MM.1S (cell line): ENCODE data around the gene CASP7.

Experiments used
- DNase-seq: peaks from one replicate; pipeline ENCODE4 v3.0.0-alpha.2; 2015
- H2AFZ ChIP-seq: fragments of 300-600 bp; sonication (generic); 2 replicates; pipeline ENCODE4 v1.6.0; 2016; ENCODE audit warnings: antibody characterized with exemption, low read length
- H3F3A ChIP-seq: fragments of 300-600 bp; sonication (generic); 2 replicates; pipeline ENCODE4 v1.6.1; 2016; ENCODE audit warnings: mild to moderate bottlenecking, antibody characterized with exemption, low read length, moderate library complexity, mixed read lengths; ENCODE audit not compliant: insufficient read depth
- H3K27ac ChIP-seq: fragments of 300-600 bp; sonication (generic); 2 replicates; pipeline ENCODE4 v1.5.1; 2016; ENCODE audit warnings: mild to moderate bottlenecking, low read length
- H3K27me3 ChIP-seq: fragments of 300-600 bp; sonication (generic); replicated peaks from 2 replicates; pipeline ENCODE4 v1.6.0; 2016; ENCODE audit warnings: low read length; ENCODE audit not compliant: insufficient read depth
- H3K36me3 ChIP-seq: fragments of 300-600 bp; sonication (generic); replicated peaks from 2 replicates; pipeline ENCODE4 v1.6.1; 2016; ENCODE audit warnings: mild to moderate bottlenecking, low read length, mixed read lengths; ENCODE audit not compliant: insufficient read depth
- H3K4me1 ChIP-seq: fragments of 300-600 bp; sonication (generic); 2 replicates; pipeline ENCODE4 v1.6.1; 2016; ENCODE audit warnings: low read length, mixed read lengths
- H3K4me2 ChIP-seq: fragments of 300-600 bp; sonication (generic); 2 replicates; pipeline ENCODE4 v1.6.0; 2016; ENCODE audit warnings: low read depth, low read length
- H3K4me3 ChIP-seq: fragments of 300-600 bp; sonication (generic); 2 replicates; pipeline ENCODE4 v1.5.1; 2016; ENCODE audit warnings: low read length, mixed read lengths
- H3K79me2 ChIP-seq: fragments of 300-600 bp; sonication (generic); 2 replicates; pipeline ENCODE4 v1.6.1; 2016; ENCODE audit warnings: mixed run types, low read length, mixed read lengths
- H3K9ac ChIP-seq: fragments of 300-600 bp; sonication (generic); 2 replicates; pipeline ENCODE4 v1.6.1; 2016; ENCODE audit warnings: low read length, mixed read lengths
- H3K9me2 ChIP-seq: fragments of 300-600 bp; sonication (generic); replicated peaks from 2 replicates; pipeline ENCODE4 v1.6.1; 2016; ENCODE audit warnings: mild to moderate bottlenecking, low read length, mixed read lengths; ENCODE audit not compliant: insufficient read depth
- H3K9me3 ChIP-seq: fragments of 300-600 bp; sonication (generic); replicated peaks from 2 replicates; pipeline ENCODE4 v1.6.1; 2016; ENCODE audit warnings: mild to moderate bottlenecking, low read length, mixed read lengths; ENCODE audit not compliant: insufficient read depth
- H4K20me1 ChIP-seq: fragments of 300-600 bp; sonication (generic); 2 replicates; pipeline ENCODE4 v1.6.1; 2016; ENCODE audit warnings: mild to moderate bottlenecking, low read length, moderate library complexity, mixed read lengths; ENCODE audit not compliant: insufficient read depth
- CTCF ChIP-seq: fragments of 300-600 bp; sonication (generic); IDR thresholded peaks from 2 replicates; pipeline ENCODE4 v1.5.1; 2016; ENCODE audit warnings: antibody characterized with exemption, low read length, mixed read lengths
- EZH2 ChIP-seq: fragments of 300-600 bp; sonication (generic); optimal IDR thresholded peaks from 2 replicates; pipeline ENCODE3; 2017; ENCODE audit warnings: low read depth, mild to moderate bottlenecking, antibody characterized with exemption, low read length, mixed read lengths
- EZH2phosphoT487 ChIP-seq: fragments of 300-600 bp; sonication (generic); IDR thresholded peaks from 2 replicates; pipeline ENCODE4 v1.6.1; 2018; ENCODE audit warnings: antibody characterized with exemption, low read length

Gene CASP7

DNA sequence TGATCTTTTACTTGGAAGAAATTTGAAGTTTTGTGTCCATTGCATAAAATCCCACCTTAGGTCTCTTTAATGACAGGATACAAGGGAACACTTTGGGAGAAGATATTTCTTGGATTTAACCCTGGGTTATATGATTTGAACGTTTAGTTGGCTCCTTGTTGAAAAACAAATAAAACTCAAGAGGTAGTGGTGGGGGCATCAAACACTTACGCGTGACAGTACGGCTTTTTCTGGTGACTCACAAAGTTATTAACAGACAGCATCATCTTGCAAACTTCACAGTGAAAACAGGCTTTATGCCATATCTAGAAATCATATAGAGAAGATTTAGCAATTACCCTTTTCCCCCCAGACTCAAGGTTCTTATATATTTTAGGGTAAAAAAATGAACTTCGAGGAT lies 16.6 kb upstream of the CASP7 start:
- no peak for TF ChIP-seq EZH2phosphoT487
- Histone ChIP-seq H3K4me3 (no peak overlapping the region), H3K4me2 (no peak overlapping the region), H3F3A (no peaks in the 10 kb centered on the region), H4K20me1 (no peaks in the 10 kb centered on the region), H3K4me1 (no peaks in the 10 kb centered on the region), H3K9me2 (no peaks in the 10 kb centered on the region), H3K79me2 (no peaks in the 10 kb centered on the region), H3K27me3 (no peaks in the 10 kb centered on the region), H2AFZ (no peak overlapping the region), H3K36me3 (no peaks in the 10 kb centered on the region), H3K9ac (no peak overlapping the region), H3K9me3 (no peaks in the 10 kb centered on the region), H3K27ac (no peak overlapping the region)
- no peak for DNase-seq

- no peaks in the 10 kb centered on the region for H3F3A ChIP-seq
Measured at GRCh38 chr10:113663908-113664307, 15.8 kb upstream of the CASP7 start, which contains the start of gene NRAP. Gene NRAP, minus strand, starts transcription at chr10:113664041. Its CDS starts 159 bp downstream, at chr10:113663882.

GRCh38 chr10:113665352-113665751 lies 14.4 kb upstream of the CASP7 start:
- Histone ChIP-seq H4K20me1 (no peaks in the 10 kb centered on the region), H3K4me1 (no peaks in the 10 kb centered on the region), H3K36me3 (no peaks in the 10 kb centered on the region), H3K9me2 (no peaks in the 10 kb centered on the region), H3K9ac (no peak overlapping the region), H3F3A (no peaks in the 10 kb centered on the region), H3K27me3 (no peaks in the 10 kb centered on the region), H2AFZ (no peak overlapping the region), H3K4me2 (no peak overlapping the region), H3K4me3 (no peak overlapping the region), H3K79me2 (no peaks in the 10 kb centered on the region), H3K9me3 (no peaks in the 10 kb centered on the region), H3K27ac (no peak overlapping the region)
- TF ChIP-seq EZH2phosphoT487 (no peak), CTCF (no peak), EZH2 (no peak)
- DNase-seq = no peak

More at GRCh38 chr10:113663908-113664307, 15.8 kb upstream of the CASP7 start, which contains the start of gene NRAP:
- Histone ChIP-seq H4K20me1 (no peaks in the 10 kb centered on the region), H3K4me1 (no peaks in the 10 kb centered on the region), H3K9me2 (no peaks in the 10 kb centered on the region), H3K79me2 (no peaks in the 10 kb centered on the region), H3K4me3 (no peak within 1 kb of the TSS), H2AFZ (no peak within 1 kb of the TSS), H3K4me2 (no peak within 1 kb of the TSS), H3K27ac (no peak within 1 kb of the TSS), H3K36me3 (no peaks in the 10 kb centered on the region), H3K9me3 (no peaks in the 10 kb centered on the region), H3K27me3 (no peaks in the 10 kb centered on the region), H3K9ac (no peak within 1 kb of the TSS)
- DNase-seq = no peak
- TF ChIP-seq EZH2 = no peak
- no peak for TF ChIP-seq EZH2phosphoT487
- no peak for TF ChIP-seq CTCF

DNA sequence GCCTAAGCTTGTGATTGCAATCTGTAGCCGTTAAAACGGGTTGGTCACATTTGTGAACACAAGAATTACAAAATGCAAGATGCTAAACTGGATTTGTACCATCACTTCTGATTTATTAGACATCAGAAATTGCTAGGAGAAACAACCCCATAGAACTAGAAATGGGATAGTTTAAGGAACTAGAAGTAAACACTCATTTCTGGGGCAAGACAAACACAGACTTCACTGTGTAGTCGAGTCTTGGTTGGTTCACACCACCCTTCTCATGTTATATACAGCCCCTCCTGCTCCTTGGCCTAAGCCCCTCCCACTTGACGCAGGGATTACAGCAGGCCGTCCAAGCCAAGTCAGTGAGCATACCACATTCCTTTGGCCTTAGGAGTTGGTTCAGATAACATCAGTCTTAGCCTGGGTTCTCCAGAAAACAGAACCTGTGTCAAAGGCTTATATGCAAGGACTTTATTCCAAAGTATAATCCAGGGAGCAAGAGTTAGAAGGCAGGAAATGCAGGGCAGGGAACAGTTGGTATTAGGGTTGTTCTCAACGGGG lies 13.8 kb upstream of the CASP7 start:
- TF ChIP-seq CTCF (no peak), EZH2 (no peak), EZH2phosphoT487 (no peak)
- Histone ChIP-seq H3K36me3 (no peaks in the 10 kb centered on the region), H3K27ac (no peak overlapping the region), H4K20me1 (no peaks in the 10 kb centered on the region), H3K9me2 (no peaks in the 10 kb centered on the region), H3K4me2 (no peak overlapping the region), H3K4me1 (no peaks in the 10 kb centered on the region), H2AFZ (no peak overlapping the region), H3K79me2 (no peaks in the 10 kb centered on the region), H3F3A (no peaks in the 10 kb centered on the region), H3K9ac (no peak overlapping the region), H3K9me3 (no peaks in the 10 kb centered on the region), H3K27me3 (no peaks in the 10 kb centered on the region), H3K4me3 (no peak overlapping the region)
- no peak for DNase-seq
